ENCODE data around the gene RPA1.

The RPA1 gene

DNA sequence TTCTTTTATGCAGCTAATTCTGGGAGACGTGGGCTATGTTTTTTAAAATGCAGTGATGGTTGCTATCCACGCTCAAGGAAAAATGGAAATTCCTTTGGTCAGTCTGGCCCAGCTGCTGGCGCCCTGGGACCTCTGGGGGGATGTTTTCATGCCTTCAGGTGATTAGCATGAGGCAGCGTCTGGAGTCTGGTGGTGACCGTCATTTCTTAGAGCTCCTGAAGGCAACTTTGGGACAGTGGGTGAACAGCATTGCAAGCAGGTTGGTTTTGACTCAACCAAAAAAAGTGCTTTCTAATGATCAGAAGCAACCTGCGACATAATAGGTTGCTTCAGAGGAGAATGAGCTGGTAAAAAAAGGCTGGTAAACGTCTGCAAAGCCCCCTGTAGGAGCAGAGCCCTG, 82.3 kb downstream of the RPA1 start:
- no peak for DNase-seq

- DNase-seq, result no peak
Observed at GRCh38 chr17:1913702-1914101, 83.9 kb downstream of the RPA1 start.

GRCh38 chr17:1914661-1915083, 84.9 kb downstream of the RPA1 start:
- no peak for DNase-seq

DNA sequence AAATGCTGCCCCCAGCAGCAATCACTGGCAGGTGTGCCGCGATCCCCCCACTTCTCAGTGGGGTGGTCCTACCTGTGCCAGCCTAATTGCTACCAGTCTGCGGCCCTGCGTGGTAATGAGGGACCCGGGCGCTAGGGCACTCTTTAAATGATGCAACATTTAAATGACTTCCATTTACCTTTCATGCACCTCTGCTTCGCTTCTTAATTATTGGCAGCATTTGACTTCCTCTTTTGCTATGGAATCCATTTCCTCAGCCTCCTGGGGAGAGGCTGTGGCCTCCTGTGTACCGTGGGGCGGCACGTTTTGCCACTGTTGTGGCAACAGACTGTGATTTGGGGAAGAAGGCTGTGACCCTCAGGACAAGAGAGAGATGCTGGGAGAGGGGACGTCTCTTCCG, 86.1 kb downstream of the RPA1 start:
- no peak for DNase-seq

- DNase-seq, result no peak
Observed at GRCh38 chr17:1916316-1916715, 86.5 kb downstream of the RPA1 start.

- DNase-seq, result no peak
Observed at GRCh38 chr17:1916963-1917715, 87.3 kb downstream of the RPA1 start.

DNA sequence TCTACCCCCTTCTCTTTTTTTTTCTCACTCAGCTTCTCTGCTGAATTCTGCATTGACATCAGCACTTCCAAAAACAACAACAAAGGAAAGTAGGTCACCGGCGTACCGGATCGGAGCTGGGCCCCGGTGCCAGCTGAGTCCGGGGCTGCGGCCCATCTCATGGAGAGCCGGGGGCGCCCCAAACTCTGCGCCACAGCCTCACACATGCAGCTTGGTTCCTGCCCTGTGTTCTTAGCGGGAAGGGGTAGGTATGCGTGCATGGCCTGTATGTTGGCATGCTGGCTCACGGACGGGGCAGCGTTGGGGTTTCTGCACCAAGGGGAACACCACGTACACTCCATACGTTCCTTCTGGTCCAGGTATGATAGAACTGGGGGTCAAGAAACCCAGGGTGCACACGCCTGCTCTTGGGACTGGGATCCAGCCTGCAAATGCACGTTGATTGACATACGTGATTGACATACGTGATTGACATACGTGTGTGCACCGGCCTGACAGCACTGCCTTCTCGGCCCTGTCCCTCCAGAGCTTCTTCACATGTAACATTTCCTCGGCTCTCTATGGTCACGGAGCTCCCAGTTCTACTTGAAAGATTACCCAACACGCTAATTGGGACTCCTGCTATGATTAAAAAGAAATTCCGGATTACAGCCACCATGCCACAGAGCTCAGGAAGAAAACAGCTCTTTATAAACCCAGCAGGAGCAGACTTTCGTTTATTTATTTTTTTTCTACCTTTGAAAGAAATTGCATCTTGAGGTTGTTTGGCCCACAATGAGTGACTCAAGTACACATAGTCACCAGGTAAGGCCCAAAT, 88.7 kb downstream of the RPA1 start:
- DNase-seq, result no peak

- DNase-seq, result no peak
Observed at GRCh38 chr17:1919201-1919600, 89.4 kb downstream of the RPA1 start.

GRCh38 chr17:1920948-1921351, 91.1 kb downstream of the RPA1 start:
- DNase-seq, result peak; percentile 24

GRCh38 chr17:1928976-1929375, 99.2 kb downstream of the RPA1 start:
- no peak for DNase-seq

- no peak for DNase-seq
Observed at GRCh38 chr17:1930337-1930645, 100.5 kb downstream of the RPA1 start.

DNA sequence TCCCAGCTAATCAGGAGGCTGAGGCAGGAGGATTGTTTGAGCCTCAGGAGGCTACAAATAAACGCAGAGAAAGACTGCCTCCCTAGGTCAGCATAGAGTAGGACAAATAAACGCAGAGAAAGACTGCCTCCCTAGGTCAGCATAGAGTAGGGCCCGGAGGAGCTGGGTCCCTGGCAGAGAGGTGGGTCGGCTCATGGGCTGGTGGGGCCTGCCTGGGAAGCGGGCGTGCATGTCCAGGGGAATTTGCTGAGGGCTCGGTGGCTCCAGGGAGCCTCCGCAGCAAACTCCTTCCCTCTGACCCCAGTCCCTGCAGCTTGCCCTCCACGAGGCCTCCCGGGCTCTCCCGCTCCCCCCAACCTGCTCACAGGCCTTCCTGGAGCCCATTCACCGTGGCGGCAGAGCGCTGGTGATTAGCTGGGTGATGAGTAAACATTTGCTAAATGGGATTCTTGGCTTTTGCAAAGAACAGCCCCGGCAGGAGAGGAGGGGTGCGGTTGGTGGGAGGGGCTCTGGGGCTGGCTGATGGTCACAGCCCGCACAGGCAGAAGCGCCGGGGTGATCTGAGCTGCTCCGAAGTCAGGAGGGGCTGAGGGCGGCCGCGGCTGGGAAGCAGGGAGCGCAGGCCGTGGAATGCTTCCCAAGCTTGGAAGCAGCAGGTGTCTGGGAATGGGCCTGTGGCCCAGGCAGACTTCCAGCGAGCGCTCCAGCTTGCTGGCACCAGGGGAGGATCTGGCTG, 102.2 kb downstream of the RPA1 start:
- no peak for DNase-seq

- no peak for DNase-seq
Observed at GRCh38 chr17:1933875-1934715, 104.3 kb downstream of the RPA1 start.

DNA sequence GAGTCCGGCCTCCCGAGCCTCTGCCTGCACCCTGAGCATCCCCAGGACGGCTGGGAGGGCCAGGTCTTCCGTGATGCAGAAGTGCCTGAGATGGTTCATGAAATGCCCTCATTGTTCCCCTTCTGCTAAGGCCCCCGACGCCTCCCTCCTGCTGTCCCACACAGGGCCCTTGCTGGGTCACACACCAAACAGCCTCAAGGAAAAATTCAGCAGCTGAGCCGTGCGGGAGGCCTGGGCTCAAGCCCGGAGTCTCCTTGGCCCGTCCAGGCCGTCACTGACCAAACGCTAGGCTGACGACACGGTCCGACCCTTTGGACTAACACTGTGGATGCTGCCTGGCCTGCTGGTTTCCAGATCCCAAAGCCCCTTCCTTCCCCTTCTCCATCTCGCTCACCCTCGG, 105.1 kb downstream of the RPA1 start:
- no peak for DNase-seq

- no peak for DNase-seq
Observed at GRCh38 chr17:1936766-1937165, 107.0 kb downstream of the RPA1 start.

- no peak for DNase-seq
Observed at GRCh38 chr17:1937461-1937860, 107.7 kb downstream of the RPA1 start.

GRCh38 chr17:1939981-1940809, 110.4 kb downstream of the RPA1 start:
- DNase-seq, result no peak

- no peak for DNase-seq
Observed at GRCh38 chr17:1940810-1941185, 111.0 kb downstream of the RPA1 start.

DNA sequence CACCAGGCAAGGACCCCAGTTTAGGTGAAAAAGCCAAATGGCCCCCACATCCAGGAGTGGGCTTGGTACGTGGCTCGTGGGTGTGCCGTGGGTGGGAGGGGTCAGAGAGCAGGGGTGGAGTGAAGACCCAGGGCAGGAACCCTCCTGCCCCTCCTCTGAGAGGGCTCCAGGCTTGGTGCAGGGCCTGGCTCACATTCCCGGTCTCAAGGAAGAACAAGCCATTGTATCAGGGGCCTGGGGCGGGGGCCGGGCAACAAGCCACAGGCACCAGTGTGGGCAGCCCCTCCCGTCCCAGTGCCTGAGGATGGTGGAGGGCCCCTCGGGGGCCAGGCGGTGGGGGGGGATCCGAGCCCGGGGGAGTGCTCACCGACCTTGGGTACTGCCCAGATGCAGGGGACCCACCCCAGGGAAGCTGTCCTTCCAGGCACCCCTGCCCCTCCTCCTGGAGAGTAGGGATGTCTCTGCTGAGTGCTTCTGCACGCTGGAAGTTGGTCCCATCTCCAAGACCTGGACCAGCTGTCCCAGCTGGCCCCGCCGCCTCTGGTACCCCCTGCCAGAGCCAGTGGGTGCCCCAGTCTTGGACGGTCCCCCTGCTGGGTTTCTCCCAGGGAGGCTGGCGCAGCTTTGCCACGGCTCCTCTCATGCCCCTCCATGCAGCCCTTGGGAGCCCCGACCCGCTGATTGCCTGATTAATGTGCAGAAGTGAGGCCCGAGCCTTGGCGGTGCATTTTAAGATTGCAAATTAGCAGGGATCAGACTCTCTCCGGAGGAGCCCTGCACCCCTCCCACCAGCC, 111.7 kb downstream of the RPA1 start:
- no peak for DNase-seq

DNA sequence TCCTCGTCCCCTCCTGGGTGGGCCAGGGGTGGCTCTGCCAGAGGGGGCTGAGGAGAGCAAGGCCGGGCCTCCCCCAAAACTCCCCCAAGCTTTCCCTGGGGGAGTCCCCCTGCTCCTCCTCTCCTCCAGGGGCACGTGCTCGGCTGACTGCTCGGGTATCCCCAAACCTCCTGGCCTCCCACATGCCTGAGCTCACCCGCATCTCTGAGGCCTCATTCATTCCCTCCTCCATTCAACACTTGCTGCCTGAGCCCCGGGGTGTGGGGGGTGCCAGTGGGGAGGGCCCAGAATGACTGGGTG, 112.2 kb downstream of the RPA1 start:
- DNase-seq, result no peak

GRCh38 chr17:1942666-1943435, 113.0 kb downstream of the RPA1 start:
- no peak for DNase-seq

Measured in NCI-H2029 treated with DMSO at 0.1 percent for 48 hours (cell line).